GM12878 (cell line): ENCODE results near the gene ANKRD44. TPM values are rescaled to one million over a fixed set of nuclear protein-coding genes. Genes with fewer than 3 reads are reported as not detected.
A peak's percentile ranks its signal among the peaks of the same experiment; 100 is the strongest.

Experiments used
- ATF2 ChIP-seq: IDR thresholded peaks from 2 replicates; pipeline ENCODE4 v1.6.1; 2012; ENCODE audit warnings: low read length, inconsistent platforms
- ATF7 ChIP-seq: fragments of 450-650 bp; IDR thresholded peaks from 2 replicates; pipeline ENCODE4 v1.6.1; 2016; ENCODE audit warnings: low read depth, mild to moderate bottlenecking
- BCLAF1 ChIP-seq: fragments of 450-650 bp; IDR thresholded peaks from 2 replicates; pipeline ENCODE4 v1.6.1; 2017; ENCODE audit warnings: antibody characterized with exemption, mild to moderate bottlenecking, moderate library complexity
- CEBPZ ChIP-seq: fragments of 150-350 bp; IDR thresholded peaks from 2 replicates; pipeline ENCODE4 v1.6.1; 2016; ENCODE audit warnings: low read depth, low read length
- CUX1 ChIP-seq: IDR thresholded peaks from 2 replicates; pipeline ENCODE4 v1.6.1; 2012; ENCODE audit warnings: improper control_type of control experiment, low read depth, low read length; ENCODE audit not compliant: insufficient replicate concordance
- E2F4 ChIP-seq: IDR thresholded peaks from 2 replicates; pipeline ENCODE4 v1.6.1; 2012; ENCODE audit warnings: low read depth, low read length, improper control_type of control experiment
- EED ChIP-seq: sonication (generic); IDR thresholded peaks from 2 replicates; pipeline ENCODE4 v1.6.1; 2016; ENCODE audit warnings: antibody characterized with exemption, low read depth
- ETV6 ChIP-seq, 2 experiments: fragments of 450-650 bp in 1 of 2; IDR thresholded peaks in 1 of 2; conservative IDR thresholded peaks in 1 of 2; 2 replicates each; pipeline ENCODE4 v1.6.1; 2014; ENCODE audit warnings: antibody characterized with exemption in 1 of 2, borderline replicate concordance in 1 of 2, low read depth in 1 of 2, mild to moderate bottlenecking in 1 of 2, moderate library complexity in 1 of 2
- FOXM1 ChIP-seq: IDR thresholded peaks from 2 replicates; pipeline ENCODE4 v1.6.1; 2012; ENCODE audit warnings: low read depth, mild to moderate bottlenecking, inconsistent platforms, low read length, moderate library complexity
- GATAD2B ChIP-seq: fragments of 450-650 bp; conservative IDR thresholded peaks from 2 replicates; pipeline ENCODE4 v1.6.1; 2017; ENCODE audit warnings: low read depth, mild to moderate bottlenecking, moderate library complexity
- IKZF1 ChIP-seq: fragments of 450-650 bp; conservative IDR thresholded peaks from 2 replicates; pipeline ENCODE4 v1.6.1; 2017; ENCODE audit warnings: antibody characterized with exemption, mild to moderate bottlenecking
- RAD51 ChIP-seq: fragments of 450-650 bp; IDR thresholded peaks from 2 replicates; pipeline ENCODE4 v1.6.1; 2016; ENCODE audit warnings: moderate library complexity, mild to moderate bottlenecking, inconsistent platforms
- RELA ChIP-seq: fragments of 450-650 bp; IDR thresholded peaks from 2 replicates; pipeline ENCODE4 v1.8.0; 2014; ENCODE audit warnings: borderline replicate concordance; ENCODE audit not compliant: partially characterized antibody
- ZNF274 ChIP-seq: IDR thresholded peaks from one replicate; pipeline ENCODE4 v1.8.0; 2011; ENCODE audit not compliant: insufficient read length, insufficient read depth
- polyA plus RNA-seq, 11 experiments: library from polyadenylated mRNA; depleted of rRNA in 4 of 11; unstranded in 6 of 11; stranded (reverse) in 5 of 11; fragments of >200 nt; fragmentation: Nextera tagmentation in 4 of 11; fragmentation: Illumina TruSeq in 1 of 11; extraction: Ambion mirVana in 4 of 11; extraction: Trizol in 1 of 11; gene quantifications; 1 replicate in 1 of 11; 2 replicates in 10 of 11; pipeline versions ENCODE4 v1.2.1 to v1.2.3, GENCODE V29; 2011 to 2016; ENCODE audit warnings: inconsistent platforms in 2 of 11, missing spikeins in 2 of 11, low read depth in 1 of 11
- total RNA-seq, 4 experiments: library from RNA; depleted of rRNA in 3 of 4; stranded (reverse); fragments of >200 nt in 3 of 4; fragmentation: Illumina TruSeq in 1 of 4; extraction: Trizol in 1 of 4; gene quantifications; 2 replicates each; pipeline versions ENCODE4 v1.2.1 to v1.2.3, GENCODE V29; 2013 to 2021

Gene ANKRD44
- total and polyA plus RNA-seq, 10 of the 15 experiments (the other 5 are each of a cell fraction or from before 2014, with no cell fraction given), result 19.1 to 99.1 (median 59.6) TPM

- TF ChIP-seq CEBPZ, result no peak
- TF ChIP-seq FOXM1, result no peak
- TF ChIP-seq E2F4, result no peak
- peak; percentile 43; the same call in 1 of the 2 replicates for TF ChIP-seq IKZF1
- no peak for TF ChIP-seq CUX1
- TF ChIP-seq ZNF274, result no peak
- TF ChIP-seq ETV6 (conservative IDR thresholded peaks at IDR 0.05 in 1 of 2, IDR thresholded peaks at IDR 0.05 in 1 of 2; ENCODE audit: borderline replicate concordance in 1 of 2, low read depth in 1 of 2), result 0 out of 4 replicates have a peak, but pooled peaks of 1 of the 2 experiments have one; percentile 21
- TF ChIP-seq ATF7, result no peak
- no peak for TF ChIP-seq ATF2
- TF ChIP-seq RAD51, result peak; percentile 23; the same call in 1 of the 2 replicates
- TF ChIP-seq BCLAF1, result no peak
- peak; percentile 53; the same call in 1 of the 2 replicates for TF ChIP-seq EED
- TF ChIP-seq RELA, result no peak
- no peak for TF ChIP-seq GATAD2B
These were observed 172.6 kb downstream of the ANKRD44 start (continued) for GRCh38 chr2:197137826-197138477.
